ENCODE results near the gene GGTLC2.

GGTLC2 gene

GRCh38 chr22:22687638-22688500, 43.5 kb downstream of the GGTLC2 start:
- Mint-ChIP-seq H3K4me3 (no peak overlapping the region), H3K9me3 (no peaks in the 10 kb centered on the region), H3K27ac (no peak overlapping the region), H3K36me3 (ENCODE audit: low read depth) (no peaks in the 10 kb centered on the region), H3K27me3 (no peaks in the 10 kb centered on the region), H3K4me1 (peaks cover 4% of the 10 kb centered on the region)
- DNase-seq: peak; percentile 16
- ATAC-seq: peak; percentile 63

DNA sequence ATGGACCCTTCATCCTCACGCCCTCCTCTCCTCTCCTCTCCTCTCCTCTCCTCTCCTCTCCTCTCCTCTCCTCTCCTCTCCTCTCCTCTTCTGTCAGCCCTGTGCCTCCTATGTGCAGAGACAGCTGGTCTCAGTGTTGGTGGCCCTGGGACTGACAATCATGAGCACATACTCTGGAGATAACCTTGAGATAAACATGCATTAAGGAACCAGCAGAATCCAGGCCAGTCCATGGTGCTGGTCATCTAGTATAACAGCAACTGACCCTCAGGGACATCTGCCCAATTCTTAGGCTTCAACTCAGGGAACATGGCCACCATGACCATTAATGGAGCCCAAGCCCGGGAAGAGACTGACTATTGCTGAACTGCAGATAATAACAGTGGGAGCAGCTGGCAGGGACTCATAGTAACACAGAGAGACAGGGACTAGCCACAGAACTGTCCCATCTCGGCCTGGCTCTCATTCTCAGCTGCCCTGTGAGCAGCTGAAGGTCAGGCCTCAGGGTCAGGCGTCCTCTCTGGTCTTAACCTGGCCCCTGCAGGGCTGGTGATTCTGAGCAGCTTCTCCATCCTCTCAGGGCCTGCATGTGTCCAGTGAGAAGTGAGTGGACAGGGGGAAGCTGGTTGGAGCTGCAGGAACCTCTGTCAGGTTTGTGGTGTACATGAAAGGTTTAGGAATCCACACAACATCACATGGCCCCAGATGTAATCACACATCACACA, 45.4 kb downstream of the GGTLC2 start:
- H3K27me3 Mint-ChIP-seq: no peaks in the 10 kb centered on the region
- ATAC-seq: no peak
- H3K27ac Mint-ChIP-seq: no peak overlapping the region
- no peaks in the 10 kb centered on the region for H3K9me3 Mint-ChIP-seq
- no peaks in the 10 kb centered on the region for H3K36me3 Mint-ChIP-seq (ENCODE audit: low read depth)
- no peak for DNase-seq
- peaks cover 4% of the 10 kb centered on the region for H3K4me1 Mint-ChIP-seq
- no peak overlapping the region for H3K4me3 Mint-ChIP-seq

DNA sequence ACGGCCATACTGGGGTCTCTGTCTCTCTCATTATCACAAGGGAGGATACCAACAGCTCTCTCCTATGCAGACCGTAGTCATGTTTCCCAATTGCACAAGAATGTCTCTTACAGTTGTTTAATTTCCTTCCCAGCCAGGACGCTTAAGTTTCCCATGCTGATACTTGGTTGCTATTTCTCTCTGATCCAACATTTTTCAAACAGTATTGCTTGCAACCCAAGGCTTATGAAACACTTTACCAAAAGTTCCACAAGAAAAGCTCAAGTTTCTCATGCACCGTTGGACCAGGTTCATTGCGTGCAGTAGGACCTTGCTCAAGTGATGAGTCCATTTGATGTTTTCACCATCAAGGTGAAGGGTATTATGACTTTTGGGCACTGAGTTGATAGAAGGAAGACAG, 46.6 kb downstream of the GGTLC2 start:
- no peaks in the 10 kb centered on the region for H3K27me3 Mint-ChIP-seq
- peaks cover 4% of the 10 kb centered on the region for H3K4me1 Mint-ChIP-seq
- H3K9me3 Mint-ChIP-seq: no peaks in the 10 kb centered on the region
- H3K27ac Mint-ChIP-seq: no peak overlapping the region
- ATAC-seq (no peak), DNase-seq (no peak)
- H3K36me3 Mint-ChIP-seq (ENCODE audit: low read depth): no peaks in the 10 kb centered on the region
- no peak overlapping the region for H3K4me3 Mint-ChIP-seq

DNA sequence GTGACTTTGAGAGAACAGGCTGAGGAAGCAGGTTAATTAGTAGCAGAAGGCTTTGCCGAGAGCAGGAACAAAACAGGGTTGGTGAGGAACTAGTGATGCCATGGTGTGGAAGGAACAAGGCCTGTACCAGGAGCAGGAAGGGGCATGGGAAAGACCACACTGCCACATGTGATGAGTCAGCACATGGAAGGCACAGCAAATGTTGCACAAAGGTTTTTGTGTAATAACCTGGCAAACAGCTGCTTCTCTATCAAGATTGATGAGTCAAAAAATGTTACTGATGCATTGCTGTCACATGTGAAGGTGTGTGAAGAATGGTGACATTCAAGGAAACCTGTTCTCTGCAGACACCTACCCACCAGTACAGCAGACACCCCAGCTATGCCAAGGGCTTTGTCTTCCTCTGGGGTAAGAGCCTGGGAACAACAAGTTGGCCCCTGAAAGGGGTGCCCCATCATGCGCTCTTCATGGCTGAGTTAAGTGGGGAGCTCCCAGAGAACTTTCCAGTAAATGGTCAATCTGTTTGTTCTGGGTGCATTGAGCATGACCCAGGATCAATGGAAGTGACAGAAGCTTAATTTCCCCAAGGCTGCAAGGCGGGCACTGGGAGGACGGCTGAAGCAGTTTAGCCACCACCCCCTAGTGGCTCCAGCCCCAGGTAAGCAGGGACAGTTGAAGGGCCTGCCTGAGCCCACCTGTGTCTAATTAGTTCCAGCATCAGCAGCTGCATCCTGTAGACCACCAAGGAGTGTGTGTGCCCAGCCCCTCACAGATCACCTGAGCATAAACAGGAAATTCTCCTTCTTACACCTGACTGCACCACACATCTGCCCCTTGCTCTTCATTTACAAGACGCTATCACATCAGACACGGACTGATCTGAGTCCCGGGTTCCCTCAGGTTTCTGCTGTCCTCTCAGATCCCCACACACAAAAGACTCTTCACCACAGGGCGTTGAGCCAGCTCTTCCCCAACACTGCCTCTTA, 47.6 kb downstream of the GGTLC2 start:
- no peak overlapping the region for H3K4me3 Mint-ChIP-seq
- no peak overlapping the region for H3K27ac Mint-ChIP-seq
- no peaks in the 10 kb centered on the region for H3K27me3 Mint-ChIP-seq
- ATAC-seq (no peak), DNase-seq (no peak)
- H3K9me3 Mint-ChIP-seq: no peaks in the 10 kb centered on the region
- peaks cover 2% of the 10 kb centered on the region for H3K4me1 Mint-ChIP-seq
- H3K36me3 Mint-ChIP-seq (ENCODE audit: low read depth): no peaks in the 10 kb centered on the region

GRCh38 chr22:22692707-22693530, 48.5 kb downstream of the GGTLC2 start:
- Mint-ChIP-seq H3K4me1 (peaks cover 2% of the 10 kb centered on the region), H3K27ac (no peak overlapping the region), H3K9me3 (no peaks in the 10 kb centered on the region), H3K27me3 (no peaks in the 10 kb centered on the region), H3K4me3 (no peak overlapping the region), H3K36me3 (ENCODE audit: low read depth) (no peaks in the 10 kb centered on the region)
- ATAC-seq (peak; percentile 46), DNase-seq (peak; percentile 69)

GRCh38 chr22:22693531-22693884, 49.1 kb downstream of the GGTLC2 start:
- Mint-ChIP-seq H3K36me3 (ENCODE audit: low read depth) (no peaks in the 10 kb centered on the region), H3K4me1 (peaks cover 3% of the 10 kb centered on the region), H3K27ac (no peak overlapping the region), H3K27me3 (no peaks in the 10 kb centered on the region), H3K9me3 (no peaks in the 10 kb centered on the region), H3K4me3 (no peak overlapping the region)
- no peak for ATAC-seq
- DNase-seq: no peak

GRCh38 chr22:22694106-22694505, 49.7 kb downstream of the GGTLC2 start:
- peaks cover 5% of the 10 kb centered on the region for H3K4me1 Mint-ChIP-seq
- no peaks in the 10 kb centered on the region for H3K9me3 Mint-ChIP-seq
- ATAC-seq (no peak), DNase-seq (no peak)
- H3K27me3 Mint-ChIP-seq: no peaks in the 10 kb centered on the region
- no peak overlapping the region for H3K4me3 Mint-ChIP-seq
- no peaks in the 10 kb centered on the region for H3K36me3 Mint-ChIP-seq (ENCODE audit: low read depth)
- no peak overlapping the region for H3K27ac Mint-ChIP-seq

- no peaks in the 10 kb centered on the region for H3K27me3 Mint-ChIP-seq
- H3K4me3 Mint-ChIP-seq: no peak overlapping the region
- ATAC-seq: no peak
- no peaks in the 10 kb centered on the region for H3K36me3 Mint-ChIP-seq (ENCODE audit: low read depth)
- no peak overlapping the region for H3K27ac Mint-ChIP-seq
- DNase-seq: no peak
- H3K9me3 Mint-ChIP-seq: no peaks in the 10 kb centered on the region
- H3K4me1 Mint-ChIP-seq: peaks cover 5% of the 10 kb centered on the region
Observed at GRCh38 chr22:22696104-22696503, 51.7 kb downstream of the GGTLC2 start.

Data from activated naive CD8-positive, alpha-beta T cell treated with anti-CD3 and anti-CD28 coated beads, Interleukin-2, amount 50 U/mL, for 24 hours (primary cell).